Gastrocnemius medialis (tissue), 4 donors: Measurements from ENCODE around the gene ARL6IP6.

Experiments used
- POLR2A ChIP-seq, 2 donors: fragments of 450-650 bp; IDR thresholded peaks; one replicate each; pipeline ENCODE4 v1.6.1; 2017; ENCODE audit warnings: antibody characterized with exemption in 2 of 2, mild to moderate bottlenecking in 2 of 2, moderate library complexity in 2 of 2
- TF ChIP-seq, protein P1 (sequence below), 5 experiments: fragments of 450-650 bp in 3 of 5; fragments of 200-600 bp in 2 of 5; sonication (generic) in 2 of 5; IDR thresholded peaks in 4 of 5; conservative IDR thresholded peaks in 1 of 5; 1 replicate in 4 of 5; 2 replicates in 1 of 5; pipeline ENCODE4 v1.5.1; 2016 to 2019; ENCODE audit warnings: antibody characterized with exemption in 5 of 5, mild to moderate bottlenecking in 3 of 5, moderate library complexity in 3 of 5

DNA sequence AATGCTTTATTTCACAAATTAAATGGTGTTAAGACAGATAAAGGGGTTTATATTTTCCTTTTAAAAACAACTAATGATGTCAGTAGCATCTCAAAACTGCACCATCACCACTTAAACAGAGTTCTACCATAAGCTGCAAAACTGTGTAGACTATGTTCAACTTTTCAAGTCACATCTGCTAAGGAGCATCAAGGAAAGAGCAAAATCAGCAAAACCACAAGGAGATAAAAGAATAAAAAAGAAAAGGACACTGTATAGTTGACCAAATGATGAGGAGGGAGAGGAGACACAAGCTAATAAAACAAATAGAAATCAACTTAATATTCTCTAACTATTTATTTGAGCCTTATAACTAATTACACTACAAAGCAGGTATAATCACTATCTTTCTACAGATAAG lies 35.0 kb upstream of the ARL6IP6 start:
- TF ChIP-seq, protein P1, sequence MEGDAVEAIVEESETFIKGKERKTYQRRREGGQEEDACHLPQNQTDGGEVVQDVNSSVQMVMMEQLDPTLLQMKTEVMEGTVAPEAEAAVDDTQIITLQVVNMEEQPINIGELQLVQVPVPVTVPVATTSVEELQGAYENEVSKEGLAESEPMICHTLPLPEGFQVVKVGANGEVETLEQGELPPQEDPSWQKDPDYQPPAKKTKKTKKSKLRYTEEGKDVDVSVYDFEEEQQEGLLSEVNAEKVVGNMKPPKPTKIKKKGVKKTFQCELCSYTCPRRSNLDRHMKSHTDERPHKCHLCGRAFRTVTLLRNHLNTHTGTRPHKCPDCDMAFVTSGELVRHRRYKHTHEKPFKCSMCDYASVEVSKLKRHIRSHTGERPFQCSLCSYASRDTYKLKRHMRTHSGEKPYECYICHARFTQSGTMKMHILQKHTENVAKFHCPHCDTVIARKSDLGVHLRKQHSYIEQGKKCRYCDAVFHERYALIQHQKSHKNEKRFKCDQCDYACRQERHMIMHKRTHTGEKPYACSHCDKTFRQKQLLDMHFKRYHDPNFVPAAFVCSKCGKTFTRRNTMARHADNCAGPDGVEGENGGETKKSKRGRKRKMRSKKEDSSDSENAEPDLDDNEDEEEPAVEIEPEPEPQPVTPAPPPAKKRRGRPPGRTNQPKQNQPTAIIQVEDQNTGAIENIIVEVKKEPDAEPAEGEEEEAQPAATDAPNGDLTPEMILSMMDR (IDR thresholded peaks at IDR 0.05 in 4 of 5, conservative IDR thresholded peaks at IDR 0.05 in 1 of 5) = no peak
- no peak for TF ChIP-seq POLR2A (IDR thresholded peaks at IDR 0.05)
